HL-60 (cell line): Measurements from ENCODE around the gene IRX5.

Experiments used
- POLR2AphosphoS5 ChIP-seq: IDR thresholded peaks from 2 replicates; pipeline ENCODE4 v1.6.1; 2012; ENCODE audit warnings: low read depth
- TF ChIP-seq, protein P1 (sequence below): IDR thresholded peaks from one replicate; pipeline ENCODE4 v1.5.1; 2011; ENCODE audit warnings: low read length, control low read depth, inconsistent platforms; ENCODE audit not compliant: insufficient read depth

DNA sequence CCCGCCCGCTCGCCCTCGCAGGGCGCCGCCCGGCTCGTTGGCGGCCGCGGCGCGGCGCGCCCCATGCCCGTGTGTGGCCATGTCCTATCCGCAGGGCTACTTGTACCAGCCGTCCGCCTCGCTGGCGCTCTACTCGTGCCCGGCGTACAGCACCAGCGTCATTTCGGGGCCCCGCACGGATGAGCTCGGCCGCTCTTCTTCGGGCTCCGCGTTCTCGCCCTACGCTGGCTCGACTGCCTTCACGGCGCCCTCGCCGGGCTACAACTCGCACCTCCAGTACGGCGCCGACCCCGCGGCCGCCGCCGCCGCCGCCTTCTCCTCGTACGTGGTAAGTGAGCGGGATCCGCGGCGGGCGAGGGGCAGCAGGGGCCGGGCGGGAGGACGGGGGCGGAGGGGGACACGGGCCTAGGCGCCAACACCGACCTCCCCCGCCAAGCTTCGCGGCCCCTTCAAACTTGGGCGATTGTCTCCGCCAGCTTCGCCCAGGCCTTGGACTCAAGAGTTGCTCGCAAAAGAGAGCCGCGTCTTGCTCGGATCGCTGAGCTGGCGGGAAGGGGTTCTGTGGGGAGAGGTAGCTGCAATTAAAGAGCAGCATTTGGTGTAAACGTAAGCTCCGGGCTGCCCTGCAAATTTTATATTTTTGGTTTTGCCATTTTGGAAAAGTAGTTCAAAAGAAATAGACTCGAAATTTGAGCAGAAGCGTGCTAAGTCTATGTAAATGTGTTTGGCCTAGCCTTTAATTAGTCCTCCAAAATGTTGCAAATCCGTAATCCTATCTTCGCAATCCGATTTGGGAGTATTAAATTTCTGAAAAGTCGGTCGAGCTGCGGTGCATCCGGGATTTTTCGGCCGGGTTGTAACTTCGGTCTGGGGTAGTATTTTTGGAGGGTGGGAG, 702 bp downstream of the IRX5 start:
- TF ChIP-seq POLR2AphosphoS5, result no peak; the same call in 1 of the 2 replicates
- TF ChIP-seq, protein P1, sequence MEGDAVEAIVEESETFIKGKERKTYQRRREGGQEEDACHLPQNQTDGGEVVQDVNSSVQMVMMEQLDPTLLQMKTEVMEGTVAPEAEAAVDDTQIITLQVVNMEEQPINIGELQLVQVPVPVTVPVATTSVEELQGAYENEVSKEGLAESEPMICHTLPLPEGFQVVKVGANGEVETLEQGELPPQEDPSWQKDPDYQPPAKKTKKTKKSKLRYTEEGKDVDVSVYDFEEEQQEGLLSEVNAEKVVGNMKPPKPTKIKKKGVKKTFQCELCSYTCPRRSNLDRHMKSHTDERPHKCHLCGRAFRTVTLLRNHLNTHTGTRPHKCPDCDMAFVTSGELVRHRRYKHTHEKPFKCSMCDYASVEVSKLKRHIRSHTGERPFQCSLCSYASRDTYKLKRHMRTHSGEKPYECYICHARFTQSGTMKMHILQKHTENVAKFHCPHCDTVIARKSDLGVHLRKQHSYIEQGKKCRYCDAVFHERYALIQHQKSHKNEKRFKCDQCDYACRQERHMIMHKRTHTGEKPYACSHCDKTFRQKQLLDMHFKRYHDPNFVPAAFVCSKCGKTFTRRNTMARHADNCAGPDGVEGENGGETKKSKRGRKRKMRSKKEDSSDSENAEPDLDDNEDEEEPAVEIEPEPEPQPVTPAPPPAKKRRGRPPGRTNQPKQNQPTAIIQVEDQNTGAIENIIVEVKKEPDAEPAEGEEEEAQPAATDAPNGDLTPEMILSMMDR, result no peak
